Mammary microvascular endothelial cell (primary cell): ENCODE data around the gene POTEC. TPM values are rescaled to one million over a fixed set of nuclear protein-coding genes. Genes with fewer than 3 reads are reported as not detected.

Experiments
- total RNA-seq: library from RNA; depleted of rRNA; stranded (reverse); fragments of >200 nt; gene quantifications from 2 replicates; pipeline ENCODE4 v1.2.3, GENCODE V29; 2015

POTEC gene
- not detected in 2 replicates for total RNA-seq

GRCh38 chr18:14543446-14543964 lies at the start of gene POTEC:
Gene POTEC (minus strand): TSS chr18:14543600. CDS start chr18:14543146, 454 bp downstream.

Other genes starting within 250 kb of the POTEC start
- not detected in 2 replicates for gene ANKRD30B, start 204.6 kb upstream of the POTEC start, total RNA-seq